GM13976 (cell line): Measurements from ENCODE around the gene CSPG5.

ENCODE experiments used
- DNase-seq: peaks from one replicate; pipeline ENCODE4 v3.0.0; 2012; ENCODE audit warnings: low spot score
- in situ Hi-C: fragments of 300-500 bp; cut with MboI; formaldehyde crosslinking; loops from one replicate; pipeline ENCODE4 v1.12.0; 2022; ENCODE audit warnings: low sequenced_read_pairs, mixed read lengths, inconsistent platforms; ENCODE audit not compliant: unreplicated experiment
- TF ChIP-seq, protein P1 (sequence below): IDR thresholded peaks from 2 replicates; pipeline ENCODE4 v1.5.1; 2012; ENCODE audit warnings: borderline replicate concordance, mild to moderate bottlenecking; ENCODE audit not compliant: insufficient read depth; ENCODE audit errors: extremely low read depth, missing control alignments, control extremely low read depth

Gene CSPG5

DNA sequence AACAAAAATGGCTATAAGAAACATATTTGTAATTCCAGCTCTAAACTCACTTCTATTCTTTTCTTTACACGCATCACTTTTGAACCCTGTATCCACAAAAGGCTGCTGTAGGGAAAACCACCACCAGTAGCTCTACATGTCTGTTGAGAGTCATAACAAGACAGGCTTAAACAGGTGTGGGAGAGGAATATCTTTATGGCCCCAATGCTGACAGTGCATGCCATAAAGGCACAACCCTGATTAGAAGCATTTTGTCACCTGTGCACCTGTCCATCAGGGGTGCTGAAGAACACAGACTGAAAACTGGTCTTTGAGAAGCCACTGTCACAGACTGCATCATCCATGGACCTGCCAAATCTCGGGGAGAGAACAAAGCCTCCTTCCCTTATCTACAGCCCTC is 11.6 kb upstream of the CSPG5 start:
- in situ Hi-C loops, result no loop called here
- no peak for DNase-seq
- TF ChIP-seq, protein P1, sequence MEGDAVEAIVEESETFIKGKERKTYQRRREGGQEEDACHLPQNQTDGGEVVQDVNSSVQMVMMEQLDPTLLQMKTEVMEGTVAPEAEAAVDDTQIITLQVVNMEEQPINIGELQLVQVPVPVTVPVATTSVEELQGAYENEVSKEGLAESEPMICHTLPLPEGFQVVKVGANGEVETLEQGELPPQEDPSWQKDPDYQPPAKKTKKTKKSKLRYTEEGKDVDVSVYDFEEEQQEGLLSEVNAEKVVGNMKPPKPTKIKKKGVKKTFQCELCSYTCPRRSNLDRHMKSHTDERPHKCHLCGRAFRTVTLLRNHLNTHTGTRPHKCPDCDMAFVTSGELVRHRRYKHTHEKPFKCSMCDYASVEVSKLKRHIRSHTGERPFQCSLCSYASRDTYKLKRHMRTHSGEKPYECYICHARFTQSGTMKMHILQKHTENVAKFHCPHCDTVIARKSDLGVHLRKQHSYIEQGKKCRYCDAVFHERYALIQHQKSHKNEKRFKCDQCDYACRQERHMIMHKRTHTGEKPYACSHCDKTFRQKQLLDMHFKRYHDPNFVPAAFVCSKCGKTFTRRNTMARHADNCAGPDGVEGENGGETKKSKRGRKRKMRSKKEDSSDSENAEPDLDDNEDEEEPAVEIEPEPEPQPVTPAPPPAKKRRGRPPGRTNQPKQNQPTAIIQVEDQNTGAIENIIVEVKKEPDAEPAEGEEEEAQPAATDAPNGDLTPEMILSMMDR, result no peak

DNA sequence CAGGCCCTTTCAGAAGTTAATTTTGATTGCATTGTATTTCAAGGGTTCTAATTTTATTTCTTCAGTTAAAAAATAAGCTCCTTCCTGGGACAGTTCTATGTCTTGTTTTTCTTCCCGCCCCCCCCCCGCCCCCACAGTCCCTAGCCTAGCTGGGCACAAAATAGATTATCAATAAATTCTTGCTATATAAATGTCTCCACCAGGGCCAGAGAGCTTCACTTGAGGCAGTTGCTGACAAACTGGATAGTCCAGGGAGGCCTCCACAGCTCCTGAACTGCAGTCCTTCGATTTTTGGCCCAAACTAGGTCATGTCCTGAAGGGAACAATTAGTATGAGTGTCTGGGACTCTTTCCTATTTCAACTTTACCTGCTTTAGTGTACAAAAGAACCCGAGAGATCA is 9.9 kb upstream of the CSPG5 start:
- DNase-seq, result no peak
- TF ChIP-seq, protein P1, result no peak
- in situ Hi-C loops, result no loop called here

DNA sequence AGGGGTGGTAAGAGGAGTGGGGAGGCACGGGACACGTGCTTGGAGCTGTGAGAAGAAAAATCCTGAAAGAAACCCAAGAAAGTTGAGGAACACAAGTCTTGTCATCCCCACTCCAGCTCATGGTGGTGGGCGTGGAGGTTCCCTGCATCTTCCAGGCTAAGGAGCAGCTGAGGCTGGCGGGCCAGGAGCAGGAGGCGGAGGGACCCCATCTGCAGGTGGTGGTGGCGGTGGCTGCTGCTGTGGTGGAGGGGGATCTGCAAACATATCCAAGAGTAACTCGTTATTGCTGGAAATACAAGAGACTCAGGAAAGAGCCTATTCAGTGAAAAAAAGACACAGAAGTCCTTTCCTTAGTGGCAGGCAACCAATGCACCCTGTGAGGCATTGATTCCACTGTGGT is 9.4 kb upstream of the CSPG5 start:
- DNase-seq, result no peak
- TF ChIP-seq, protein P1, result no peak
- in situ Hi-C loops, result no loop called here

DNA sequence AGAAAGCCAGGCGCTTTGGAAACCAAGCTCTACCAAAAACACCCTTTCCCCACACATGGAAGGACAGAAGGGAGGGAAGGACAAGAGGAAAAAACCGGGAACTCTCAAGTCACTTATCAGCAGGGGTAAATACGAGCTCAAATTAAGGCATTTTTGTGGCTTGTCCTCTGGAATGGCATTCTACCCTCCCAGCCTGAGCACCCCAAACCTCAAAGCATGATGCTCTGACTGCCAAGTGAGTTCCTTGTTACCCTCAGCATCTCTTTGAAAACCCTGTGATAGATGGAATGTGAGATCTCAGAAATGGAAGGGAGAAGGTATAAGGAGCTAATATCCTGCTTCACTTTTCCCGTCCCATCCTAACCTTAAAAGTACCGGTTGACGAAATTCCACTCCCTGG is 8.1 kb upstream of the CSPG5 start:
- no peak for DNase-seq
- in situ Hi-C loops, result no loop called here
- TF ChIP-seq, protein P1, result no peak

DNA sequence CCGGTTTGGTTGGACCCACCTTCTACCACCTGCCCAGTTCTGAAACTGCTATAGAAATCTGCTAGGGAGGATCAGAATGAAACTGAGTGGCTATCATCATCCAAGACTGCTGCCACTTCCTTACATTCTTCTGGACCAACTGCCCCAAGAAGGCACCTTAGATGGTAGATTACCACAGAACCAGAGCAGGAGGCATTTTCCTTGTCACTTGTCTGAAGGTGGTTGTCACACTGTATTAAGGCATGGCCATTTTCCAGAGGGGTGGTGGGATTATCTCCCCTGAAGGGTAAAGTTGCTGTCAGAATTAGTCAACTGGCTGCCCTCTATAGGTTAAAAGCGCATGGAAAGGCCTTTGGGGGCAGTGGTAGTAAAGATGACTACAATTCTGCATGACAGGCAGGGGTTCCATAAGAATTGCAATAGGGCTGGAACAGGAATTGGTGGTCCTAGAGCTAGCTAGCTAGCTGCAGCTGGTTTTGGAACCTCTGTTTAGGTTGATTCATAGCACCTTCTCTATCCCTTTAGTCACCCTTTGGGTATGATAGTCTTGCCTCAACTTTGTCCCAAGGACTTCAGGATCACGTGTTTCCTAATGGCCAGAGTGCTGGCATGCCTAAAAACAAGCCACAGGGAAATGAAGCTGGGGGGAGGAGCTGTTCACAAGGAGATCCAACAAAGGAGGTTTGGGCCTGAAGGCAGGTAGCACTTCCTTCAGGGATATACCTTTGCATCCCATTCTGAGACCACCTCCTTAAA is 4.8 kb upstream of the CSPG5 start:
- TF ChIP-seq, protein P1, result no peak
- in situ Hi-C loops, result no loop called here
- no peak for DNase-seq

DNA sequence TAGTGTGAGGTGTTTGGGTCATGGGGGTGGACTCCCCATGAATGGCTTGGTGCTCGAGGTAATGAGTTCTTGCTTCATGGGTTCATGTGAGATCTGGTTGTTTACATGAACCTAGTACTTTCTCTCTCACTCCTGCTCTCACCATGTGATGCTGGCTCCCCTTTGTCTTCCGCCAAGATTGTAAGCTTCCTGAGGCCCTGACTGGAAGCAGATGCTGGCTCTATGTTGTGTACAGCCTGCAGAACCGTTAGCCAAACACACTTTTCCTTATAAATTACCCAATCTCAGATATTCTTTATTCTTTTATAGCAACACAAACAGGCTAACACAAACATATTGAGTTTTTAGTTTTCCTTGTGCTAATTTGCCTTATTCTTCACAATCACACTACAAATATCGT is 3.2 kb upstream of the CSPG5 start:
- no peak for DNase-seq
- in situ Hi-C loops, result no loop called here
- TF ChIP-seq, protein P1, result no peak
